NOMO-1 treated with dmso at 0.1 percent for 144 hours (cell line): ENCODE measurements around the gene CBLB.

Source experiments
- DNase-seq: peaks from one replicate; lab custom pipeline; 2025; ENCODE audit not compliant: unreplicated experiment; lab: John Stamatoyannopoulos, UW

The CBLB gene

GRCh38 chr3:105647047-105647446 lies 221.8 kb downstream of the CBLB start:
- peak; percentile 59 for DNase-seq

- DNase-seq: no peak
These were observed 229.7 kb downstream of the CBLB start for GRCh38 chr3:105639131-105639530.

GRCh38 chr3:105634708-105635107 lies 234.1 kb downstream of the CBLB start:
- no peak for DNase-seq

- DNase-seq: no peak
These were observed 239.1 kb downstream of the CBLB start for GRCh38 chr3:105629718-105630117.

GRCh38 chr3:105626739-105627138 lies 242.1 kb downstream of the CBLB start:
- DNase-seq: peak; percentile 7

- DNase-seq: no peak
These were observed 246.6 kb downstream of the CBLB start for GRCh38 chr3:105622169-105622568.

GRCh38 chr3:105620236-105620635 lies 248.6 kb downstream of the CBLB start:
- DNase-seq: no peak

GRCh38 chr3:105619651-105620050 lies 249.2 kb downstream of the CBLB start:
- no peak for DNase-seq

- no peak for DNase-seq
These were observed 250.3 kb downstream of the CBLB start for GRCh38 chr3:105618556-105618955.

- DNase-seq: no peak
These were observed 252.3 kb downstream of the CBLB start for GRCh38 chr3:105616374-105617121.

GRCh38 chr3:105615814-105616213 lies 253.0 kb downstream of the CBLB start:
- no peak for DNase-seq

- no peak for DNase-seq
These were observed 254.4 kb downstream of the CBLB start for GRCh38 chr3:105614288-105615030.

GRCh38 chr3:105613120-105613519 lies 255.7 kb downstream of the CBLB start:
- DNase-seq: no peak

- no peak for DNase-seq
These were observed 257.3 kb downstream of the CBLB start for GRCh38 chr3:105611304-105612192.

- no peak for DNase-seq
These were observed 258.3 kb downstream of the CBLB start for GRCh38 chr3:105610473-105610872.

- DNase-seq: no peak
These were observed 260.2 kb downstream of the CBLB start for GRCh38 chr3:105608623-105609022.

- no peak for DNase-seq
These were observed 262.8 kb downstream of the CBLB start for GRCh38 chr3:105606016-105606415.
